Ishikawa (cell line): ENCODE data around the gene SGMS1.

Source experiments
- CEBPB ChIP-seq: IDR thresholded peaks from 2 replicates; pipeline ENCODE4 v1.6.1; 2012
- CREB1 ChIP-seq: IDR thresholded peaks from 2 replicates; pipeline ENCODE4 v1.6.1; 2012; ENCODE audit warnings: low read depth
- EP300 ChIP-seq: IDR thresholded peaks from 2 replicates; pipeline ENCODE4 v1.6.1; 2012; ENCODE audit warnings: borderline replicate concordance
- RAD21 ChIP-seq: IDR thresholded peaks from 2 replicates; pipeline ENCODE4 v1.6.1; 2012; ENCODE audit warnings: low read depth
- TCF12 ChIP-seq: IDR thresholded peaks from 2 replicates; pipeline ENCODE4 v1.6.1; 2012; ENCODE audit warnings: low read depth
- YY1 ChIP-seq: IDR thresholded peaks from 2 replicates; pipeline ENCODE4 v1.6.1; 2012; ENCODE audit warnings: low read depth
- ZBTB7A ChIP-seq: IDR thresholded peaks from 2 replicates; pipeline ENCODE4 v1.6.1; 2012; ENCODE audit warnings: low read depth
- TF ChIP-seq, protein P1 (sequence below): IDR thresholded peaks from 2 replicates; pipeline ENCODE4 v1.6.1; 2012

GRCh38 chr10:50346942-50347341 is 276.8 kb downstream of the SGMS1 start:
- TF ChIP-seq CEBPB = no peak
- TF ChIP-seq ZBTB7A = no peak
- TF ChIP-seq YY1 = no peak
- TF ChIP-seq RAD21 = no peak
- no peak for TF ChIP-seq TCF12
- no peak for TF ChIP-seq CREB1
- TF ChIP-seq EP300 = no peak
- TF ChIP-seq, protein P1, sequence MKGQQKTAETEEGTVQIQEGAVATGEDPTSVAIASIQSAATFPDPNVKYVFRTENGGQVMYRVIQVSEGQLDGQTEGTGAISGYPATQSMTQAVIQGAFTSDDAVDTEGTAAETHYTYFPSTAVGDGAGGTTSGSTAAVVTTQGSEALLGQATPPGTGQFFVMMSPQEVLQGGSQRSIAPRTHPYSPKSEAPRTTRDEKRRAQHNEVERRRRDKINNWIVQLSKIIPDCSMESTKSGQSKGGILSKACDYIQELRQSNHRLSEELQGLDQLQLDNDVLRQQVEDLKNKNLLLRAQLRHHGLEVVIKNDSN = no peak
